C4-2B (cell line): Measurements from ENCODE around the gene SPRED2.
"Not testable (repeated sequence)": the region's sequence is repeated elsewhere in the genome, so short reads cannot be mapped to it uniquely, and the experiment has no call there.

Experiments
- H3K27ac ChIP-seq: fragments of 450-650 bp; 2 replicates; pipeline ENCODE4 v1.5.1; 2017
- ZFX ChIP-seq: fragments of 450-650 bp; IDR thresholded peaks from 2 replicates; pipeline ENCODE4 v1.6.1; 2017
- TF ChIP-seq, protein P1 (sequence below): fragments of 450-650 bp; conservative IDR thresholded peaks from 2 replicates; pipeline ENCODE4 v1.5.1; 2017; ENCODE audit warnings: mild to moderate bottlenecking

Gene SPRED2

DNA sequence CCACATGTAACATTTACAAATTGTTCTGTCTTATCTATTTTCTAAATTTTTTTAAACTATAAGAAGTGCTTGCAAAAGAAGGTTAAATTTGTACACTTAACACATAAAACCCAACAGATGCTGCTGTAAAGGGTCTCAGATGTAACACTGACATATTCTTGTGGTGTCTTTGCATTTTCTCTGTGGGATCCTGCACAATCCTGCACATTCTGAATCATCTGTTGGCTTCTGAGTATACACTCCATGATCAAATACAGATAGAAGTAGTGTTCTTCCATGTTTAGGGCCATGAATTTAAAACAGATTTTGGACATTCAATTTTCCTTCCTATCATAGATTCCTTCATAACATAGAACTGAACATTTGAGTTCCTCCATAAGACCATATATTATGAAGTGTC lies 89.0 kb downstream of the SPRED2 start:
- TF ChIP-seq ZFX = no peak
- no peak overlapping the region for H3K27ac ChIP-seq

DNA sequence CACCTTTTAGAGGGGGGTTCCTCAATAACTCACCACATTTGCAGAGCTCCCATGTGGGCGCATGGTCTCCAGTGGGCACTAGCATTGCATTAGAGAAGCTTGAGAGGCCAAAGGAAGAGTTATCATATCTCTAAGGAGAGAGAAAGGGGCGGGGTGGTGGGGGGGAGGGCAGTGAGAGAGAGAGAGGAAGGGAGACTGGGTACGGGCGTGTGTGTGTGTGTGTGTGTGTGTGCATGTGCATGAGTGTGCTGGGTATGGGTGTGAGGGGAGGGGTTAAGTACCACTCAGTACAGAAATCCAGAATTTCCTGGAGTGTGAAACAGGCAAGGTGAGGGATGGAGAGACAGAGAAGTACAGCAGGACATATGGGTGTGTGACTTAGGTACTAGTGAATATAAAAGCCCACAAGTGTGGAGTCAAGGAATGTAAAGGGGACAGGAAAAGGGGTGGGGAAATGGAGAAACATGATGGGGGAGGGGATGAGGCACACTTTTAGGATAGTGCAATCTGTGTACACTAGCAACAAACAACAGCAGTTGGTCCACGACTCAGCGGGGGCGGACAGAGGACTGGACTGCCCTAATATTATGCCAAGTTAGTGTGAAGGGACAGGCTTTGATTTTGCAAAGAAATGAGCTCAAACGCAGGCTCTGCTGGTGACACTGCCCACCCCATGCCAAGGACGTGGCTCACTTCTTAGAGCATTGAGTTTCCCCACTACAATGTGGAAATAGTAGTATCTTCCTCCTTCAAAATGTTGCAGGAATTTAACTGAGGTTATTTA lies 91.3 kb downstream of the SPRED2 start:
- no peak for TF ChIP-seq ZFX
- TF ChIP-seq, protein P1, sequence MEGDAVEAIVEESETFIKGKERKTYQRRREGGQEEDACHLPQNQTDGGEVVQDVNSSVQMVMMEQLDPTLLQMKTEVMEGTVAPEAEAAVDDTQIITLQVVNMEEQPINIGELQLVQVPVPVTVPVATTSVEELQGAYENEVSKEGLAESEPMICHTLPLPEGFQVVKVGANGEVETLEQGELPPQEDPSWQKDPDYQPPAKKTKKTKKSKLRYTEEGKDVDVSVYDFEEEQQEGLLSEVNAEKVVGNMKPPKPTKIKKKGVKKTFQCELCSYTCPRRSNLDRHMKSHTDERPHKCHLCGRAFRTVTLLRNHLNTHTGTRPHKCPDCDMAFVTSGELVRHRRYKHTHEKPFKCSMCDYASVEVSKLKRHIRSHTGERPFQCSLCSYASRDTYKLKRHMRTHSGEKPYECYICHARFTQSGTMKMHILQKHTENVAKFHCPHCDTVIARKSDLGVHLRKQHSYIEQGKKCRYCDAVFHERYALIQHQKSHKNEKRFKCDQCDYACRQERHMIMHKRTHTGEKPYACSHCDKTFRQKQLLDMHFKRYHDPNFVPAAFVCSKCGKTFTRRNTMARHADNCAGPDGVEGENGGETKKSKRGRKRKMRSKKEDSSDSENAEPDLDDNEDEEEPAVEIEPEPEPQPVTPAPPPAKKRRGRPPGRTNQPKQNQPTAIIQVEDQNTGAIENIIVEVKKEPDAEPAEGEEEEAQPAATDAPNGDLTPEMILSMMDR = no peak
- no peak overlapping the region for H3K27ac ChIP-seq

DNA sequence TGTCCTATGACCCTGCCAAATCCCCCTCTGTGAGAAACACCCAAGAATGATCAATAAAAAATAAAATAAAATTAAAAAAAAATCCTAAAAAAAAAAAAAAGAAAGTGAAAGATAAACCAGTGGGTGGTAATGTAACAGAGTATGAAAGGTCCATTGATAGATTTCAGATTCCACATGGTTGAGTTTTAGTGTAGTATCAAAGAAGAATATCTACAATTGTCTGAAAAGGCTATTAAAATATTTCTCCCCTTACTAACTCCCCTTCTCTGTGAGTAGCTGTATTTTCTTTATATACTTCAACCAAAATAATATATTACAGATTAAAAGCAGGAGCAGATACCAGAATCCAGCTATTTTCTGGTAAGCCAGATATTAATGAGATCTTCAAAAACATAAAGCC lies 92.8 kb downstream of the SPRED2 start:
- H3K27ac ChIP-seq = no peak overlapping the region
- TF ChIP-seq ZFX = no peak

DNA sequence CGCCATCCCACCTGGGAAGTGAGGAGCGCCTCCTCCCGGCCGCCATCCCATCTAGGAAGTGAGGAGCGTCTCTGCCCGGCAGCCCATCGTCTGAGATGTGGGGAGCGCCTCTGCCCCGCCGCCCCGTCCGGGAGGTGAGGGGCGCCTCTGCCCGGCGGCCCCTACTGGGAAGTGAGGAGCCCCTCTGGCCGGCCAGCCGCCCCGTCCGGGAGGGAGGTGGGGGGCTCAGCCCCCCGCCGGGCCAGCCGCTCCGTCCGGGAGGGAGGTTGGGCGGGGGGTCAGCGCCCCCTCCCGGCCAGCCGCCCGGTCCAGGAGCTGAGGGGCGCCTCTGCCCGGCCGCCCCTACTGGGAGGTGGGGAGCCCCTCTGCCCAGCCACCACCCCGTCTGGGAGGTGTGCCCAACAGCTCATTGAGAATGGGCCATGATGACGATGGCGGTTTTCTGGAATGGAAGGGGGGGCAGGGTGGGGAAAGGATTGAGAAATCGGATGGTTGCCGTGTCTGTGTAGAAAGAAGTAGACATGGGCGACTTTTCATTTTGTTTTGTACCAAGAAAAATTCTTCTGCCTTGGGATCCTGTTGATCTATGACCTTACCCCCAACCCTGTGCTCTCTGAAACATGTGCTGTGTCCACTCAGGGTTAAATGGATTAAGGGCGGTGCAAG lies 93.4 kb downstream of the SPRED2 start:
- H3K27ac ChIP-seq = not testable (repeated sequence)

DNA sequence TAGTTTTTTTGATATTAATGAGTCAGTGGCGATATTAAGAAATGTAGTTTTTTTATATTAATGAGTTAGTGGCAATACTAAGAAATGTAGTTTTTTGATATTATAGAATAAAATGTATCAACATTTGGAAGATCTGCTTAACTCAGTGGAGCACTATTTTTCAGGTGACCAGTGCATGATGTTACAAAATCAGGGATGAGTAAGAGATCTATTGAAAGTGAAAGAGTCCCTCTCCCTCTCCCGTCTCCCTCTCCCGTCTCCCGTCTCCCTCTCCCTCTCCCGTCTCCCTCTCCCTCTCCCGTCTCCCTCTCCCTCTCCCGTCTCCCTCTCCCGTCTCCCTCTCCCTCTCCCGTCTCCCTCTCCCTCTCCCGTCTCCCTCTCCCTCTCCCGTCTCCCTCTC lies 94.5 kb downstream of the SPRED2 start:
- not testable (repeated sequence) for H3K27ac ChIP-seq

DNA sequence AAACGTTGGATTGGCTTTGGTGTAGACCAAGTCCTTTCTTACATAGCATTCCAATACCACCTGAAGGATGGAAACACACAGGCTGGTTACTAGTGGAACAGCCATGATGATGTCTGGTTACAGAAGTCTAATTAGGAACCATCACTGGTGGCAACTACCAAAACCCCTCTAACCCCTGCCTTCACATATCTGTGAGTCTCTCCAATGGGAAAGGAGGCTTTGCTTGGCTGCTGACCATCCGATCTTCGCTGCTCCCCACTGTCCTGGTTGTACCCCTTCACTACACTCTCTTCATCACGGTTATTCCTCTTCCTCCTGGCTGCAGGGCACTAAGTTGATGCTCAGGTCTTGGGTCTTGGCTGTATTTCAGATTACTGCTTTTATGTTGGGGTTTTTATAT lies 97.7 kb downstream of the SPRED2 start:
- H3K27ac ChIP-seq = no peak overlapping the region
- no peak for TF ChIP-seq ZFX
- TF ChIP-seq, protein P1 = no peak

DNA sequence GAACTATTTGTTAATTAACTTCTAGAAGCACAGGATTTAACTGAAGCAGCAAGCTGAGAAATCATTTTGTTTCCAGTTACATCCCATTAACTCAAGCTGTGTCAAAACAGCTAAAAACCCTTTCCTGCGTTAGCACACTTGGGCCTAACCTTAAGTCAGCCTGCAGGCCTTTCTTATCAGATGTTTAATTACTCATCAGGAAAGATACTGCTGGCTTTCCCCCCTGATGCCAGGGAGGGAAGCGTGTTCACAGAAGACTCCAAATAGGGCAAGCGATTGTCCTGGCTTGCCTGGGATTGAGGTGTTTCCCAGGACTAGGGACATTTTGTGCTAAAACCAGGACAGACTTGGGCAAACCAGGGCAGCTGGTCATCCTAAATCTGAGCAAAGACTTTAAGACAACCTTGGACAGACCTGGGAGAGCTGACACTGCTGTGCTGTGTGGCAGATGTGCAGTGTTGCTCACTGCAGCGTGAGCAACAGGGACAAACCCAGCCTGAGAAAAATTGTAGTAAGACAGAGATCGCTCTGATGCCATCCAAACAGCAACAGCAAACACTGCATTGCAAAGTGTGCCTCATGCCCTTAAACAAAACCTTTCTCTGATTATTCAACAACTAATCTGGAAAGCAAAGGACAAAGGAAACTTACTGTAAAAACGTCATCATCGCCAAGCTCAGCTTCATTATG lies 100.9 kb downstream of the SPRED2 start:
- TF ChIP-seq, protein P1 = no peak
- no peak for TF ChIP-seq ZFX
- H3K27ac ChIP-seq = no peak overlapping the region

DNA sequence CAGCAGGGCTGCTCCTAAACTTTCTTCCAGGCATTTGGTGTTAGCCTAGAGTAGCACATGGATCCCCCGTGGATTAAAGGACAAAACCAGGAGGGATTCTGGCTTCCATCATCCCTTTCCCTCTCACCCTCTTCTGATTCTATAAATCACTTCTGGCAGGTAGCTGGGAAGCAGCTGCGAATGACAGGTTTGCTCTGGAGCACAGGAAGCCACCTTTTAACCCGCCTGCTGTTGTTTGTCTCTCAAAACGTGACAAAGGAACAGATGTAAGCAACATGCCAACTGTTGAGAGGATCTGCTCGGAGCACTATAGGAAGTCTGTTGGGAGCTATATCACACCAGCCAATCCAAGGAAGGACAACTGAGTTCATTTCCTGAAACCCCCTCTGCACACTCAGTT lies 102.9 kb downstream of the SPRED2 start:
- TF ChIP-seq, protein P1 = no peak
- no peak for TF ChIP-seq ZFX
- H3K27ac ChIP-seq = no peak overlapping the region

DNA sequence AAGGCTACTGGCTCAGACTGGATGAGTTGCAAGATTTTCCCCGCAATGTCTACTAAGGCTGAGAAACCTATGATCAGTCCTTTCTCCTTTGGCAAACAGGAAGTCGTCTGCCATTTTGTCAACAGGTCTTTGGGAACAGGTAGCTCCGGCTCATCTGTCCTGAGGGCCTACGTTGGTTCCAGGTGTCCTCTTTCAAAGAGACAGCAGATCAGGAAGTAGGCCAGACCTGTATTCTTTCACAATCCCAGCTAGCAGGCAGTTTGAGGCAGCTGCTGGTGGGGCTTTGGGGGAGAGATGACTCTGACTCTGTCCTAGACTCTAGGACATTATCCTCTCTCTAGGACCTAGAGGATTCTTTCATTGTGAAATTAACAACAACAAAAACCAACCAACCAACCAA lies 106.1 kb downstream of the SPRED2 start:
- TF ChIP-seq, protein P1 = no peak
- no peak for TF ChIP-seq ZFX
- H3K27ac ChIP-seq = peak overlapping the region; percentile 28; the same call in 1 of the 2 replicates
